ENCODE data around the gene DDX1.
"Not testable (repeated sequence)": the region's sequence is repeated elsewhere in the genome, so short reads cannot be mapped to it uniquely, and the experiment has no call there.

The DDX1 gene

GRCh38 chr2:15591692-15592463, at the start of gene DDX1:
Gene DDX1, plus strand, starts transcription at chr2:15591868. Its CDS starts 66 bp downstream, at chr2:15591934.
- DNase-seq (ENCODE audit: low read depth in 2 of 2), result peak; percentile 55 to 75

- not testable (repeated sequence) for DNase-seq (ENCODE audit: low read depth in 2 of 2)
These were observed 49.4 kb upstream of the DDX1 start for GRCh38 chr2:15542269-15542668.

- no peak for DNase-seq (ENCODE audit: low read depth in 2 of 2)
These were observed 48.6 kb upstream of the DDX1 start for GRCh38 chr2:15543053-15543452.

GRCh38 chr2:15543541-15543940, 48.1 kb upstream of the DDX1 start:
- DNase-seq (ENCODE audit: low read depth in 2 of 2), result no peak

- no peak for DNase-seq (ENCODE audit: low read depth in 2 of 2)
These were observed 47.4 kb upstream of the DDX1 start for GRCh38 chr2:15544227-15544626.

DNA sequence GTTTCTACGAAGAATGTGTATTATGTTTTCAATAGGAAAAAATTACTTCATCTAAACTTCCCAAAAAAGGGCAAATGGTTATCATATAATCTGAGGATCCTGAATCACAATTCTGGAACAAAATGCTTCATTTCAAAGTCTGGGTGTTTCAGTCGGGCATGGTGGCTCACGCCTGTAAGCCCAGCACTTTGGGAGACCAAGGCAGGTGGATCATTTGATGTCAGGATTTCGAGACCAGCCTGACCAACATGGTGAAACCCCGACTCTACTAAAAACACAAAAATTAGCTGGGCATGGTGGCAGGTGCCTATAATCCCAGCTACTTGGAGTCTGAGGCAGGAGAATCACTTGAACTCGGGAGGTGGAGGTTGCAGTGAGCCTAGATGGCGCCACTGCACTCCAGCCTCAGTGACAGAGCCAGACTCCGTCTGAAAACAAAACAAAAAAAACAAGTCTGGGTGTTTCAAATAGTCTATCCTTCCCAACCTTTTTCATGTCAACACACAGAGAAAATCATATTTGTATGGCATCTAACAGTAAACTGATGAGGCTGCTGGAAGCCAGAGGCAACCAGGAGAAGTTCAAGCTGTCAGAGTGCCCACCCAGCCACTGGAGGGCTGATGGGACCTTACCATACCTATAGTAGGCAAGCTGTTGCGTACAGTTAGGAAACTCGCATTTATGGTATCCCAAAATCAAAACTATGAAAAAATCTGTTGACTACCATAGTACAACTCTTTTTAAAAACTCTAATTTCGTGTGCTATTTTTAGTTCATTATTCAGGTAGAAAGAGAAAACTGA, 45.2 kb upstream of the DDX1 start:
- no peak for DNase-seq (ENCODE audit: low read depth in 2 of 2)

DNA sequence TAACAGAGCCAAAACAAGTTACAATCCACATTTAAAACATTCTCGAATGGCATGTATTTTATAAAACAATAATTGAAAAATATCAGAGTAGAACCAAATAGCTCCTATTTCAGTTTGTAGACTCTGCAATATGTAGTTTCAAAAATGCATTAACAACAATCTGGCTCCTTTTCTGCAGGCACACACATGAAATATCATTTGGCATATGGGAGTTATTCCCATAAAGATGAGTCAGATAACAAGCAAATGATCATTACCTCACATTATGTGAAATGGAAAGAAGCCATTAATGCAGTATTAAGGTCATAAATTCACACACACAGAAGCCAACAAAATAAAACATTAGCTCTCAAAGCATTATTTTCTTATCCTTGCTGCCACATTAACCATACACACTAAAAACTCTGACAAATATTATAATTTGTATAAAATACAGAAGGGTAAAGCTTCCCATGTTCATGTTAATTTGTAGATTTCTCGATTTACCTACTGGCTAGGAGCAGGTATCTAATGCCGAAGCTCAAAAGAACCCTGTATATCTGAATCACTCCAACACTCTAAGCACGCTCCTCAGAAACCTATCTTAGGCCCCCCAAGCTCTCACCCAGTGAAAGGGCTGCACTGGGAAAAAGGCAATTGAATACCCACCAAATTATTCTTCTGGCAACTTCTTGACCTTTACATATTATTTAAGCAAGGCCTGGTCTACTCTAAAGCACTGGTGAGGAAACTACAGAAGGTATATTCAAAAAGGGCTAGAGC, 44.4 kb upstream of the DDX1 start:
- no peak for DNase-seq (ENCODE audit: low read depth in 2 of 2)

DNA sequence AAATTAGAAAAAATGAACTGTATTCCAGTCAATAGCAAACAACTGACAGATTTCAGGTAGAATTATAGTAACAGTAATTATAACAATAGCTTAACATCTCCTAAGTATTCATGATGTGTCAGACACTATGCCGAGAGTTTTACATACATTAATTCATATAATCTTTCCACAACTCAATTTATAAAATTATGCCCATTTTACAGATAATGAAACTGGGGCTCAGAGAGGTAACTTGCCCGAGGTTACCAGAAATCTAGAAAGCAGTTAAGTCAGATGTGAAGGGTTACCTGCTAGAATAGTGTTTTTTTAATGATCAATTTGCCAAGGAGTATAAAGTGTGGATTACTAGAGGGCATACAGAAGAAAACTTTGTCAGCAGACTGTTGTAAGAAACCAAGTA, 42.7 kb upstream of the DDX1 start:
- no peak for DNase-seq (ENCODE audit: low read depth in 2 of 2)

DNA sequence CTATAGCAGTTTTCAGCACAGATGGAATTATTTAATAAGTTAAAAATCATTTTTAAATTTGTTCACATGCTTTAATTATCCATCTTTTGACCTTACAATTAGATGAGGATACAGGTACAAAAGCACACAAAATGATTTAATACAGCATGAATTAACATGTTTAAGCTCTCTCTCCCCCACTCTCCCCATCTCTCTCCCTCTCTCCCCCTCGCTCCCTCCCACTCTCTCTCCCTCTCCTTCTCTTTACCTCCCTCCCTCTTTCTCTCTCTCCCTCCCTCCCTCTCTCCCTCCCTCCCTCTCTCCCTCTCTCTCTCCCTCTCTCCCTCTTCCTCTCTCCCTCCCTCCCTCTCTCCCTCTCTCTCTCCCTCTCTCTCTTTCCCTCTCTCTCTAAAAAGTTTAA, 38.1 kb upstream of the DDX1 start:
- no peak for DNase-seq (ENCODE audit: low read depth in 2 of 2)

- DNase-seq (ENCODE audit: low read depth in 2 of 2), result no peak
These were observed 37.7 kb upstream of the DDX1 start for GRCh38 chr2:15553951-15554350.

GRCh38 chr2:15554525-15555218, 37.0 kb upstream of the DDX1 start:
- no peak for DNase-seq (ENCODE audit: low read depth in 2 of 2)

- DNase-seq (ENCODE audit: low read depth in 2 of 2), result no peak
These were observed 35.9 kb upstream of the DDX1 start for GRCh38 chr2:15555760-15556193.

DNA sequence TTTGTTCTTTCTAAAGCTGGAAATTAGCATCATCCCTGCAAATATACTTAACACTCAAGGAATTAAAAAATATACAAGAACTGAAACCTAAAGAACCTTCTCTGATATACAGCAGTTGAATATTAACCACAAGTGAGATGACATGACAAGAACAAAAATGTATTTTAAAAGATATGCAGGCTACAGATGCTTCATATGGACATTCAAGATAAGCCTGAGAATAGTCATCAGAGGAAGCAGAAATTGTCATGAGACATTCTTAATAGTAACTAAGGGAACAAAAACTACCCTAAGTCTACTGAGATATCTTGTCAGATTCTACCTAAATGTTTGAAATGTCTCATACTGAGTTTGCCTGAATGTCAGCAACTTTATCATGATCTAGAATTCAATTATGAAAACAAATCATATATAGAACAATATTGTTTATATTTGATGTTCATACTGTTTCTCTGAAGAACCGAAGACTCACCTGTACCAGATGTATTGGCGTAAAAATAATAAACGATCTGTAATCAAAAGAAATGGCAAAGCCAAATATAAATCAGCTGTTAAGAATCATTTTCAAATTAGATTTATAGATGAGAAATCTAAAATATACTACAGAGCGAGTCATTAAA, 35.2 kb upstream of the DDX1 start:
- no peak for DNase-seq (ENCODE audit: low read depth in 2 of 2)

- no peak for DNase-seq (ENCODE audit: low read depth in 2 of 2)
These were observed 33.8 kb upstream of the DDX1 start for GRCh38 chr2:15557887-15558311.

DNA sequence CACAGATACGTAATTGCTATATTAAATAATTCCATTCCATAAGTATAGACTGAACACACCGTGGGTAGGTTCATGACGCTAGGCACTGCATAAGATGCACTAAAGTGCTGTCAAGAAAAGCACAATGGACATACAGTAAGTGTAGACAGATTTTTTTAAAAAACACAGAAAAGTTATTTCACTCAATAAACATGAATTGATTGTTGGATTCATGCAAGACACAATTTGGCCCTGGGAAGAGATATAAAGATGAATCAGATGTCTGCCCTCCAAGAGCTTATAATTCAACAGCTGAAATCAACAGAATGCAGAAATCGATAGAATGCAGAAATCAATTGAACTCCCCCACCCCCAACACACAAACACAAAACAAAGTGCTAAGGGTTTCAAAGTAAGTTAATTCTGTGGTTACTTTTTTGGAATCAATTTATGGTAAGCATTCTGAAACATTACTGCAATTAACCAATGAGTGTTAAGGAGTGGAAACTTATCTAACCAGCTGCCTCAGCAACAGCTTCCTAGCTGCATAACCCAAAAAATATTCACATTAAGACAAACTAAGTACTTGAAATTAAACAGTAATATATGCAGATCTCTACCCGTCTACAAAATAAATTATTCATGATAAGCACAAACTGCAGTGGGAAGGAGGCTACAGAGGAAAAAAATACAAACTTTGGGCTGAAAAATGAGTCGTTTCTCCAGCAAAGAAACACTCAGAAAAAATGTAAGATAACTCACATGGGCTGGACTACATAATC, 32.1 kb upstream of the DDX1 start:
- no peak for DNase-seq (ENCODE audit: low read depth in 2 of 2)

DNA sequence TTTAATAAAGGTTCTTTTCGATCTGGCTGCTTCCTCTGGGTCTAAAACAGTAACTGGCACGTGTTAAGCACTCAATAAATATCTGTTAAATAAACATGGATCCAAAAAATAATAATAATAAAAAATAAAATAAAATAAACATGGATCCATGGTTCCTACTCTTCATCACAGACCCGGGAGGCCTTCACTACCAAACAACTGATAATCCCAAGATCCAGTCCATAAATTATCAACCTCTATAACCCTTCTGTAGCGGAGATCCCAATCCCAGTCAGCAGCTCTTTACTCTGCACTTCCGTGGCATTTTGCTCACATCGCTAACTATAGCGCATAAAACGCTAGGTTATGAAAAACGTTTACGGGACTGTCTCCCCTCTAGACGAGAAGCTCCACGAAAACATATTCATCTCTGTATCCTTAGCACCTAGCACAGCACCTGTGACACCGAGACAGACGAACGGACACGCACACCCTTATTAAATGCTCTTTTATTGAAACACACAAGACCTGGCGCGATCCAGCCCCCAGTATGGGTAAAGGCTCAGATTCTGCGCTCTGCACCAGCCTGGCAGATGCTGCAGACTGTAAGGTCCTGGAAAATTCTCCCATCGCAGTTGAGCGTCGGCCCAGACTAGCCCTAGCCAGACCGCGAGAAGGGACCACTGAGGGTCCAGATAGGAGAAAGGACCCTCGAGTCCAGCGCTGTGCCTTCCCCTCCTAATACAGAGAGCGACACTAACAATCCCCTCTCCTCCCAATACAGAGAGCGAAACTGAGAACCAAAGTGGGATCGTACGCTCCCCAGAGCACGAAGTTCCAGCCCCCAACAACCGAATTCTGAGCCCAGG, 31.3 kb upstream of the DDX1 start:
- DNase-seq (ENCODE audit: low read depth in 2 of 2), result no peak

DNA sequence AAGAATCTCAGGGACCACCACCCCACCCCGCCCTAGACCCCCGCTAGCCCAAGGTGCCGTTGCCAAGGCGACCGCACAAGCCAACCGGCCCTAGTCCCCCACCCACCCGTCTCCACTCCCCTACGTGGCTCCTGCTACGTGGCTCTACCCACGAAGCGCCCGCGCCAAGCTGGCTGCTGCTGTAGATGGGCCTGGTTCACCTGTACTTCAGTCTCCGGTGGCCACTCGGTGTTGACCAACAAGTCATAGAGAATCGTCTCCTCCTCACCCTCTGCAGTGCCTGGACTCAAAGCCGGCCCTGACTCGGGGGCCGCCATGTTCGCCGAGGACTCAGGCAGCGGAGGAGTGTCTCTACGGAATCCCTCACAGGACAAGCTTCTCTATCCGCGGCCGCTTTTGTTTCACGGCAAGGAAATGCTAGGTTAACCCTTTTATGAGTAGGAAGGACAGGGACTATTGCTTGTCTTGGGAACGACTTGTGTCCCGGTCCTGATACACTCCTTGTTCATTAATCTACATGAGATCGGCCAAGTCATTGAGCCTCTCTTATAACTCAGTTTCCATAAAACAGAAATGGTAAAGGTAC, 30.6 kb upstream of the DDX1 start, which contains the start of gene NBAS:
Gene NBAS, minus strand, starts transcription at position 347 of the 586 bp plus-strand sequence. Its CDS starts 30 bp downstream, at position 317.
- DNase-seq (ENCODE audit: low read depth in 2 of 2), result peak; percentile 25 to 58

DNA sequence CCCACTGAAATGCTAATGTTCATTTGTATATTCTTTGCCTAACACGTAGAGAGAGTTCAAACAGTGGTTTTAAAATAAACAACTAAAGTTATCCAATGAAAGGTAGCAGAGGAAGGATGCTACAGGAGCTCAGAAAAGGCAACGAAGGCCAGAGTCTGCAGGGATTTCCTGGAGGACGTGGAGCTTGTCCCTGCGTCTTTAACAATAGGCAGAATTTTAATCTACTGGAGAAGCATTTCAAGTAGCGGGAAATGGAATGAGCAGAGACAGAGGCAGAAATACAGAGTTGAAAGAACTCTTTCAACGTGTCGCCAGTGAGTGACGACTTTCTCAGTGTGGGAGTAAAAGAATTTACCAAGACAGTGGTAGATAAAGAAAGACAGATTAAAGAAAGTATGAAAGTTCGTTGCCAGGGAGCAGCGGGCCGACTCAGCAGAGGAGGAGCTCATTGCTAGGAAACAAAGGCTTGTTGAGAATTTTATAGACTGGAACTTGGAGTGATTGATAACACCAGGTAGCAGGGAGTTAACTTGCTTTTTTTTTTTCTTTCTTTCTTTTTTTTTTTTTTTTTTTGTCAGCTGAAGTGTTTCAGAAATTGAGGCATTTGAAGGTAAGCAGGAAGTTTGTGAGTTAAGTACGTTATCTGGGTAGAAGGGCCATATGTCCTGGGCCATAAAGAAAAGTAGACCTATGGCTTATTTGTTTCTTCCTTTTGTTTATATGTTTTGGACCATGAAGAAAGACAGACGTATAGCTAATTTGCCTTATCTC, 29.9 kb upstream of the DDX1 start:
- DNase-seq (ENCODE audit: low read depth in 2 of 2), result no peak
